DMS53 treated with DMSO at 0.1 percent for 48 hours (cell line): ENCODE data around the gene RPS14.
A peak's percentile ranks its signal among the peaks of the same experiment; 100 is the strongest.
"Not testable (repeated sequence)": the region's sequence is repeated elsewhere in the genome, so short reads cannot be mapped to it uniquely, and the experiment has no call there.

ENCODE experiments used
- DNase-seq: peaks from one replicate; lab custom pipeline; 2025; ENCODE audit not compliant: unreplicated experiment; lab: John Stamatoyannopoulos, UW

Gene RPS14

GRCh38 chr5:150481972-150482406, 32.5 kb upstream of the RPS14 start:
- no peak for DNase-seq

GRCh38 chr5:150481708-150481965, 32.1 kb upstream of the RPS14 start:
- no peak for DNase-seq

GRCh38 chr5:150479416-150479815, 29.9 kb upstream of the RPS14 start:
- DNase-seq: no peak

GRCh38 chr5:150476568-150476967, 27.0 kb upstream of the RPS14 start:
- DNase-seq: not testable (repeated sequence)

- DNase-seq: no peak
Measured at GRCh38 chr5:150473673-150474358, 24.3 kb upstream of the RPS14 start.

GRCh38 chr5:150469718-150470469, 20.4 kb upstream of the RPS14 start:
- no peak for DNase-seq

GRCh38 chr5:150468206-150468605, 18.7 kb upstream of the RPS14 start:
- no peak for DNase-seq

- no peak for DNase-seq
Measured at GRCh38 chr5:150465927-150466326, 16.4 kb upstream of the RPS14 start.

- DNase-seq: no peak
Measured at GRCh38 chr5:150464554-150465012, 15.0 kb upstream of the RPS14 start.

- DNase-seq: peak; percentile 81
Measured at GRCh38 chr5:150461231-150461630, 11.7 kb upstream of the RPS14 start.

- DNase-seq: no peak
Measured at GRCh38 chr5:150460781-150461180, 11.2 kb upstream of the RPS14 start.

GRCh38 chr5:150458802-150459557, 9.4 kb upstream of the RPS14 start:
- DNase-seq: peak; percentile 78

GRCh38 chr5:150457562-150458240, 8.2 kb upstream of the RPS14 start:
- DNase-seq: no peak

- DNase-seq: no peak
Measured at GRCh38 chr5:150457121-150457520, 7.6 kb upstream of the RPS14 start.

- DNase-seq: no peak
Measured at GRCh38 chr5:150454492-150455229, 5.1 kb upstream of the RPS14 start.

- not testable (repeated sequence) for DNase-seq
Measured at GRCh38 chr5:150454027-150454426, 4.5 kb upstream of the RPS14 start.

- no peak for DNase-seq
Measured at GRCh38 chr5:150452914-150453313, 3.4 kb upstream of the RPS14 start.

- DNase-seq: no peak
Measured at GRCh38 chr5:150451594-150451993, 2.1 kb upstream of the RPS14 start.

GRCh38 chr5:150448952-150449516, 505 bp downstream of the RPS14 start:
- DNase-seq: no peak

- DNase-seq: no peak
Measured at GRCh38 chr5:150448334-150448733, 1.2 kb downstream of the RPS14 start.
